Adrenal gland (tissue), 12 donors: ENCODE results near the gene KCNK7. TPM values are rescaled to one million over a fixed set of nuclear protein-coding genes. Genes with fewer than 3 reads are reported as not detected.

ENCODE experiments used
- DNase-seq, 7 donors: peaks; one replicate each; pipeline ENCODE4 v3.0.0-alpha.2; 2019 to 2020
- H3K27ac ChIP-seq, 5 donors: fragments of 200-600 bp; sonication (generic) in 4 of 5; 1 replicate in 3 of 5; 2 replicates in 2 of 5; pipeline versions ENCODE4 v1.5.1 to v1.8.0; 2016 to 2020; ENCODE audit warnings: mild to moderate bottlenecking in 1 of 5
- H3K27me3 ChIP-seq: fragments of 200-600 bp; 2 replicates; pipeline ENCODE4 v1.8.0; 2021
- H3K36me3 ChIP-seq, 2 donors: fragments of 200-600 bp; replicated peaks in 1 of 2; 1 replicate in 1 of 2; 2 replicates in 1 of 2; pipeline versions ENCODE4 v1.5.1 to v1.8.0; 2018 to 2022
- H3K4me1 ChIP-seq, 2 donors: fragments of 200-600 bp; replicated peaks in 1 of 2; 1 replicate in 1 of 2; 2 replicates in 1 of 2; pipeline versions ENCODE4 v1.5.1 to v1.8.0; 2018 to 2021
- H3K4me3 ChIP-seq, 4 donors: fragments of 200-600 bp; sonication (generic) in 3 of 4; one replicate each; pipeline ENCODE4 v1.5.1; 2016 to 2018
- H3K9me3 ChIP-seq, 3 donors: fragments of 200-600 bp; sonication (generic) in 1 of 3; replicated peaks in 1 of 3; 1 replicate in 2 of 3; 2 replicates in 1 of 3; pipeline versions ENCODE4 v1.5.1 to v1.8.0; 2016 to 2021
- CTCF ChIP-seq, 6 experiments: fragments of 450-650 bp in 4 of 6; fragments of 200-600 bp in 2 of 6; sonication (generic) in 1 of 6; IDR thresholded peaks; 1 replicate in 5 of 6; 2 replicates in 1 of 6; pipeline versions ENCODE4 v1.5.1 to v1.8.0; 2016 to 2021; ENCODE audit warnings: antibody characterized with exemption in 6 of 6, mild to moderate bottlenecking in 2 of 6, moderate library complexity in 1 of 6
- POLR2A ChIP-seq, 2 donors: fragments of 450-650 bp; IDR thresholded peaks; one replicate each; pipeline ENCODE4 v1.6.1; 2017; ENCODE audit warnings: antibody characterized with exemption in 2 of 2, mild to moderate bottlenecking in 2 of 2, moderate library complexity in 1 of 2
- whole genome bisulfite sequencing, 4 donors: extraction: QIAGEN DNeasy Blood & Tissue Kit in 2 of 4; methylation state at CpG; one replicate each; pipeline versions ENCODE4 v1.1.5 to v1.1.7; 2013 to 2017; 5-methylcytosine and 5-hydroxymethylcytosine counted together
- intact Hi-C, 2 donors: fragments of 100-400 bp; cut with DNase I; formaldehyde crosslinking; loops; one replicate each; pipeline versions ENCODE4 v1.14.1 to v1.15.0; 2022 to 2023
- polyA plus RNA-seq, 3 donors: library from polyadenylated mRNA; stranded (reverse); fragments of 200-250 nt in 2 of 3; fragments of 350-450 nt in 1 of 3; fragmentation: Illumina TruSeq in 1 of 3; extraction: RNeasy Lipid Tissue Mini Kit (QIAGEN cat#74804) in 1 of 3; gene quantifications; one replicate each; pipeline ENCODE4 v1.2.3, GENCODE V29; 2013 to 2014
- total RNA-seq, 9 donors: library from RNA; depleted of rRNA in 4 of 9; stranded (reverse); fragments of >200 nt in 4 of 9; fragments of 120-200 nt in 1 of 9; fragmentation: NEBNext Ultra II Directional in 1 of 9; extraction: Animal tissue kit (Norgen Biotek cat#: 25700) in 1 of 9; gene quantifications; one replicate each; pipeline versions ENCODE4 v1.1.0 to v1.2.4, GENCODE V29; 2013 to 2023
- donor health status: healthy with polysubstance abuse.
- donor health status: Bipolar disorder and iron deficiency.
- donor health status: DM: yes; HTN: yes; CAD: no.
- donor health status: DM: no; HTN: no; CAD: no.
- donor health status: DM: no; HTN: no; CAD: no.
- donor health status: DM: yes; HTN: yes; CAD: no.

The KCNK7 gene
- total and polyA plus RNA-seq, 12 donors, result 0.06 to 12.5 (median 0.57) TPM; not detected in 5

GRCh38 chr11:65630215-65630614, 34.6 kb upstream of the KCNK7 start:
- Histone ChIP-seq H3K36me3 (peaks cover 0 to 91% of the 10 kb centered on the region in 2 donors), H3K27me3 (no peaks in the 10 kb centered on the region), H3K4me3 (no peak overlapping the region), H3K27ac (peak overlapping the region in 2 of 5 donors; percentile 13 to 34), H3K9me3 (no peaks in the 10 kb centered on the region), H3K4me1 (no peaks in the 10 kb centered on the region)
- DNase-seq, result peak in 5 of 7 donors; percentile 65 to 83 (median 72)
- WGBS, 4 donors, result 57 to 88% (median 74%) methylated on average over 1 to 11 of the region's 11 CpGs
- intact Hi-C loops, result no loop called here
- TF ChIP-seq POLR2A (IDR thresholded peaks at IDR 0.05) (no peak), CTCF (IDR thresholded peaks at IDR 0.05) (peak in 1 of 6 experiments; percentile 5)

- 73 to 95% (median 74%) methylated on average over 4 to 14 of the region's 14 CpGs; no CpG with 5 or more reads in 1 of the 4 donors for WGBS, 4 donors
- H3K4me3 ChIP-seq, result no peak overlapping the region
- H3K4me1 ChIP-seq, result no peaks in the 10 kb centered on the region
- H3K27me3 ChIP-seq, result no peaks in the 10 kb centered on the region
- intact Hi-C loops, result no loop called here
- peak overlapping the region in 2 of 5 donors; percentile 13 to 34 for H3K27ac ChIP-seq
- H3K9me3 ChIP-seq, result no peaks in the 10 kb centered on the region
- TF ChIP-seq CTCF (IDR thresholded peaks at IDR 0.05) (no peak), POLR2A (IDR thresholded peaks at IDR 0.05) (no peak)
- H3K36me3 ChIP-seq, result peaks cover 0 to 91% of the 10 kb centered on the region in 2 donors
- DNase-seq, result peak in 5 of 7 donors; percentile 60 to 72 (median 62)
Measured at GRCh38 chr11:65629579-65629978, 34.0 kb upstream of the KCNK7 start.

- intact Hi-C loops, result no loop called here
- Histone ChIP-seq H3K4me3 (no peak overlapping the region), H3K9me3 (no peaks in the 10 kb centered on the region), H3K27me3 (no peaks in the 10 kb centered on the region), H3K4me1 (no peaks in the 10 kb centered on the region), H3K36me3 (peaks cover 0 to 92% of the 10 kb centered on the region in 2 donors), H3K27ac (no peak overlapping the region)
- TF ChIP-seq POLR2A (IDR thresholded peaks at IDR 0.05), result no peak
- TF ChIP-seq CTCF (IDR thresholded peaks at IDR 0.05), result no peak
- DNase-seq, result no peak
- WGBS, 4 donors, result 90 to 97% (median 95%) methylated on average over 9 to 13 of the region's 13 CpGs
Measured at GRCh38 chr11:65627202-65627601, 31.6 kb upstream of the KCNK7 start.

- DNase-seq, result peak in 6 of 7 donors; percentile 57 to 75 (median 66)
- no peak overlapping the region for H3K4me3 ChIP-seq
- H3K9me3 ChIP-seq, result no peaks in the 10 kb centered on the region
- peak; percentile 39 to 76 (median 58) for TF ChIP-seq CTCF (IDR thresholded peaks at IDR 0.05)
- no peak for TF ChIP-seq POLR2A (IDR thresholded peaks at IDR 0.05)
- WGBS, 4 donors, result 62 to 72% (median 68%) methylated on average over 18 to 30 of the region's 30 CpGs
- no peaks in the 10 kb centered on the region for H3K4me1 ChIP-seq
- H3K36me3 ChIP-seq, result peaks cover 0 to 94% of the 10 kb centered on the region in 2 donors
- H3K27me3 ChIP-seq, result no peaks in the 10 kb centered on the region
- intact Hi-C loops, result no loop called here
- H3K27ac ChIP-seq, result no peak overlapping the region
Measured at GRCh38 chr11:65625628-65626342, 30.2 kb upstream of the KCNK7 start.
